WERI-Rb-1 (cell line): ENCODE data around the gene GDI1.

Experiments
- DNase-seq: peaks from one replicate; pipeline ENCODE4 v3.0.0-alpha.2; 2020
- H3K27ac ChIP-seq: fragments of 250-450 bp; sonication (Bioruptor Pico); 2 replicates; pipeline ENCODE4 v1.5.1; 2020; ENCODE audit warnings: mild to moderate bottlenecking, moderate library complexity
- H3K27me3 ChIP-seq: fragments of 250-450 bp; sonication (Bioruptor Pico); 2 replicates; pipeline ENCODE4 v1.5.1; 2021; ENCODE audit warnings: mild to moderate bottlenecking, low read depth, moderate library complexity; ENCODE audit not compliant: insufficient read depth, severe bottlenecking
- H3K36me3 ChIP-seq: fragments of 250-450 bp; sonication (Bioruptor Pico); 2 replicates; pipeline ENCODE4 v1.5.1; 2020; ENCODE audit warnings: mild to moderate bottlenecking, moderate library complexity
- H3K4me3 ChIP-seq: 2 replicates; pipeline ENCODE4 v1.5.1; 2011; ENCODE audit warnings: low read depth, mild to moderate bottlenecking, control low read depth, low read length
- H3K9me3 ChIP-seq: fragments of 250-450 bp; sonication (Bioruptor Pico); 2 replicates; pipeline ENCODE4 v1.5.1; 2021; ENCODE audit warnings: mild to moderate bottlenecking, moderate library complexity; ENCODE audit not compliant: severe bottlenecking
- CTCF ChIP-seq: IDR thresholded peaks from 2 replicates; pipeline ENCODE4 v1.5.1; 2011; ENCODE audit warnings: low read depth, mild to moderate bottlenecking, control low read depth, inconsistent platforms, low read length

The GDI1 gene

DNA sequence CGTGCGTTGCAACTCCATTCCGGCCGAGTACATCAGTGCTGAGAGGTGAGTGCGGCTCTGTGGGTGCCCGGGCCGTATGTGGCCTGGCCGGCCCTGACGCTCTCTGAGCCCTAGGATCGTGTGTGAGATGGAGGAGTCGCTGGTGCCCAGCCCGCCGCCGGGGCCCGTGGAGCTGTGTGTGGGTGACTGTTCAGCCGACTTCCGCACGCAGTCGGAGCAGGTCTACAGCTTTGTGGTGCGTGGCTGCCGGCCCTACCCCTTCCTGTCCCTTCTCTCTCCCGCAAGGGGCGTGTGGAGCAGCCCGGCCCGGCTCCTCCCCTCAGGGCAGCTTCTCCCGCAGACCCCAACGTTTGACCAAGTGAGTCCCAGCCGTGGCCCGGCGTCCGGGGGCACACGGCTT is 29.1 kb downstream of the GDI1 start:
- peaks cover 93% of the 10 kb centered on the region for H3K36me3 ChIP-seq
- no peak for DNase-seq
- no peak overlapping the region for H3K4me3 ChIP-seq
- H3K27ac ChIP-seq = no peak overlapping the region
- TF ChIP-seq CTCF = no peak
- peaks cover 41% of the 10 kb centered on the region for H3K27me3 ChIP-seq
- no peaks in the 10 kb centered on the region for H3K9me3 ChIP-seq

GRCh38 chrX:154466907-154467306 is 30.0 kb downstream of the GDI1 start:
- no peaks in the 10 kb centered on the region for H3K9me3 ChIP-seq
- no peak overlapping the region for H3K27ac ChIP-seq
- peaks cover 93% of the 10 kb centered on the region for H3K36me3 ChIP-seq
- peaks cover 38% of the 10 kb centered on the region for H3K27me3 ChIP-seq
- no peak for DNase-seq
- no peak overlapping the region for H3K4me3 ChIP-seq
- no peak for TF ChIP-seq CTCF

- no peak for DNase-seq
- Histone ChIP-seq H3K27me3 (peaks cover 38% of the 10 kb centered on the region), H3K4me3 (no peak overlapping the region), H3K36me3 (peaks cover 87% of the 10 kb centered on the region), H3K9me3 (no peaks in the 10 kb centered on the region), H3K27ac (no peak overlapping the region)
- no peak for TF ChIP-seq CTCF
Measured at GRCh38 chrX:154467556-154467955, 30.6 kb downstream of the GDI1 start.

DNA sequence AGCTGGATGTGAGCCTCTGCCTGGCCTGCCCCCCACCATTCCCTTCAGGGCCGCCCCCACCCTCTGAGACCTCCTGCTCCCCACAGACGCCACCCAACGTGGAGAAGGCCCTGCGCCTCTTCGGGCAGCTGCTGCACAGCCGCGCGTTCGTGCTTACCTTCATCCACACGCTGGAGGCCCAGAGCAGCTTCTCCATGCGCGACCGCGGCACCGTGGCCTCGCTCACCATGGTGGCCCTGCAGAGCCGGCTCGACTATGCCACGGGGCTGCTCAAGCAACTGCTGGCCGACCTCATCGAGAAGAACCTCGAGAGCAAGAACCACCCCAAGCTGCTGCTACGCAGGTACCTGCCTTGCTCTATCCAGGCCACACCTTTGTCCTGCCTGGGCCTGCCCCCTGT is 31.3 kb downstream of the GDI1 start:
- H3K9me3 ChIP-seq = no peaks in the 10 kb centered on the region
- no peak for DNase-seq
- peaks cover 38% of the 10 kb centered on the region for H3K27me3 ChIP-seq
- no peak overlapping the region for H3K4me3 ChIP-seq
- no peak overlapping the region for H3K27ac ChIP-seq
- no peak for TF ChIP-seq CTCF
- H3K36me3 ChIP-seq = peaks cover 82% of the 10 kb centered on the region

DNA sequence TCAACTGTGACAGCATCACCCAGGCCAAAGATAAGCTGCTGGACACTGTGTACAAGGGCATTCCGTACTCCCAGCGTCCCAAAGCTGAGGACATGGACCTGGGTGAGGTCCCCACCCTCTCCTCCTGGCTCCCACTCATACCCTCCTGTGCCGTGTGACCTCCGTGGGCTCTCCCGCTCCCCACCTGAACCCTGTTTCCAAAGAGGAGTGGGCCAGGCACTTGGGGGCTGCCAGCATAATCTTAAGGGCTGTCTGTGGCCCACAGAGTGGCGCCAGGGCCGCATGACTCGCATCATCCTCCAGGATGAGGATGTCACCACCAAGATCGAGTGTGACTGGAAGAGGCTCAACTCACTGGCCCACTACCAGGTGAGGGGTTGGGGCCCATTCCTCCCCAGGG is 32.2 kb downstream of the GDI1 start:
- no peak for DNase-seq
- peaks cover 36% of the 10 kb centered on the region for H3K27me3 ChIP-seq
- H3K9me3 ChIP-seq = no peaks in the 10 kb centered on the region
- TF ChIP-seq CTCF = no peak
- no peak overlapping the region for H3K27ac ChIP-seq
- H3K4me3 ChIP-seq = no peak overlapping the region
- peaks cover 81% of the 10 kb centered on the region for H3K36me3 ChIP-seq

DNA sequence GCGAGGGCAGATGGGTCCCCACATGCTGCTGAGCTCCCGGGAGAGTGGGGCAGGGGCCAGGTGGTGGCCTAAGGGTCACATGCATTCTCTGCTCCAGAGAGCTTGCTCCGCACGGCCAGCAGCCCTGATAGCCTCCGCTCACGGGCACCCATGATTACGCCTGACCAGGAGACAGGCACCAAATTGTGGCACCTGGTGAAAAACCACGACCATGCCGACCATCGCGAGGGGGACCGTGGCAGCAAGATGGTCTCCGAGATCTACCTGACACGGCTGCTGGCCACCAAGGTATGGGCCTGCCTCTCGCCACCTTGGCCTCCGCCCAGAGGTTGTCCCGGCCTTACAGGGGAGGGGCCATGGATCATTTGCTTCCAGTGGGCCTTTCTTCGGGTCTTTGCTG is 32.9 kb downstream of the GDI1 start:
- no peak overlapping the region for H3K27ac ChIP-seq
- peaks cover 28% of the 10 kb centered on the region for H3K27me3 ChIP-seq
- H3K36me3 ChIP-seq = peaks cover 74% of the 10 kb centered on the region
- TF ChIP-seq CTCF = no peak
- H3K9me3 ChIP-seq = no peaks in the 10 kb centered on the region
- DNase-seq = no peak
- no peak overlapping the region for H3K4me3 ChIP-seq
